H9 (cell line): ENCODE results near the gene ZHX3. TPM values are rescaled to one million over a fixed set of nuclear protein-coding genes. Genes with fewer than 3 reads are reported as not detected.

Experiments
- DNase-seq: peaks from one replicate; pipeline ENCODE4 v3.0.0-alpha.2; 2017
- H2AFZ ChIP-seq: one replicate; pipeline ENCODE4 v1.6.1; 2013; ENCODE audit warnings: mild to moderate bottlenecking, low read length, control low read depth, moderate library complexity
- H2AK5ac ChIP-seq: 2 replicates; pipeline ENCODE4 v1.6.1; 2013; ENCODE audit warnings: low read length, control low read depth, mixed read lengths; ENCODE audit not compliant: insufficient read length
- H2BK120ac ChIP-seq: one replicate; pipeline ENCODE4 v1.6.1; 2013; ENCODE audit warnings: low read depth, mild to moderate bottlenecking, low read length, control low read depth, inconsistent platforms; ENCODE audit not compliant: poor library complexity, severe bottlenecking
- H2BK12ac ChIP-seq: 2 replicates; pipeline ENCODE4 v1.6.1; 2013; ENCODE audit warnings: low read length, control low read depth, mixed read lengths, low read depth; ENCODE audit not compliant: insufficient read length
- H2BK15ac ChIP-seq: 2 replicates; pipeline ENCODE4 v1.6.1; 2013; ENCODE audit warnings: low read depth, low read length, control low read depth
- H2BK20ac ChIP-seq: one replicate; pipeline ENCODE4 v1.6.1; 2013; ENCODE audit warnings: low read depth, mild to moderate bottlenecking, low read length, control low read depth, inconsistent platforms; ENCODE audit not compliant: poor library complexity, severe bottlenecking
- H2BK5ac ChIP-seq: 2 replicates; pipeline ENCODE4 v1.6.1; 2013; ENCODE audit warnings: low read length, control low read depth, mixed read lengths; ENCODE audit not compliant: insufficient read length
- H3K14ac ChIP-seq: 2 replicates; pipeline ENCODE4 v1.6.1; 2013; ENCODE audit warnings: low read length, control low read depth; ENCODE audit not compliant: insufficient read depth
- H3K18ac ChIP-seq: 2 replicates; pipeline ENCODE4 v1.6.1; 2013; ENCODE audit warnings: low read depth, mild to moderate bottlenecking, mixed read lengths, low read length, control low read depth; ENCODE audit not compliant: insufficient read length
- H3K23ac ChIP-seq: 2 replicates; pipeline ENCODE4 v1.6.1; 2013; ENCODE audit warnings: low read length, control low read depth, mixed read lengths, low read depth; ENCODE audit not compliant: insufficient read length
- H3K23me2 ChIP-seq: 2 replicates; pipeline ENCODE4 v1.6.1; 2013; ENCODE audit warnings: low read depth, mild to moderate bottlenecking, mixed read lengths, low read length, control low read depth; ENCODE audit not compliant: insufficient read length, poor library complexity, severe bottlenecking
- H3K27ac ChIP-seq: 2 replicates; pipeline ENCODE4 v1.5.1; 2013; ENCODE audit warnings: low read length, control low read depth, mixed read lengths, low read depth; ENCODE audit not compliant: insufficient read length
- H3K27me3 ChIP-seq: 2 replicates; pipeline ENCODE4 v1.6.1; 2013; ENCODE audit warnings: low read length, control low read depth, inconsistent platforms; ENCODE audit not compliant: insufficient read depth
- H3K4ac ChIP-seq: 2 replicates; pipeline ENCODE4 v1.6.1; 2013; ENCODE audit warnings: low read depth, mild to moderate bottlenecking, control low read depth, inconsistent platforms, low read length, moderate library complexity
- H3K4me1 ChIP-seq: 2 replicates; pipeline ENCODE4 v1.6.1; 2013; ENCODE audit warnings: low read length, control low read depth, inconsistent platforms; ENCODE audit not compliant: insufficient read depth
- H3K4me2 ChIP-seq: 2 replicates; pipeline ENCODE4 v1.6.1; 2013; ENCODE audit warnings: low read length, control low read depth, mixed read lengths; ENCODE audit not compliant: insufficient read length, insufficient read depth
- H3K56ac ChIP-seq: 2 replicates; pipeline ENCODE4 v1.6.1; 2013; ENCODE audit warnings: low read depth, mild to moderate bottlenecking, mixed read lengths, low read length, control low read depth; ENCODE audit not compliant: insufficient read length
- H3K79me1 ChIP-seq: 2 replicates; pipeline ENCODE4 v1.6.1; 2013; ENCODE audit warnings: low read depth, mild to moderate bottlenecking, moderate library complexity, low read length, control low read depth, inconsistent platforms; ENCODE audit not compliant: insufficient read depth, poor library complexity, severe bottlenecking
- H3K79me2 ChIP-seq: 2 replicates; pipeline ENCODE4 v1.6.1; 2013; ENCODE audit warnings: low read length, control low read depth, inconsistent platforms; ENCODE audit not compliant: insufficient read depth
- H3K9ac ChIP-seq: 2 replicates; pipeline ENCODE4 v1.6.1; 2013; ENCODE audit warnings: low read length, control low read depth, mixed read lengths; ENCODE audit not compliant: insufficient read length; ENCODE audit errors: extremely low read depth
- H3K9me3 ChIP-seq: one replicate; pipeline ENCODE4 v1.6.1; 2013; ENCODE audit warnings: low read depth, low read length, inconsistent platforms; ENCODE audit not compliant: control insufficient read depth
- H3T11ph ChIP-seq: one replicate; pipeline ENCODE4 v1.6.1; 2013; ENCODE audit warnings: mild to moderate bottlenecking, low read length, control low read depth, inconsistent platforms
- H4K20me1 ChIP-seq: one replicate; pipeline ENCODE4 v1.6.1; 2013; ENCODE audit not compliant: control insufficient read depth, insufficient read length, insufficient read depth
- H4K5ac ChIP-seq: 2 replicates; pipeline ENCODE4 v1.6.1; 2013; ENCODE audit warnings: low read depth, mild to moderate bottlenecking, mixed read lengths, low read length, control low read depth; ENCODE audit not compliant: insufficient read length
- H4K8ac ChIP-seq: replicated peaks from 2 replicates; pipeline ENCODE4 v1.6.1; 2013; ENCODE audit warnings: low read length, control low read depth, mixed read lengths, low read depth; ENCODE audit not compliant: insufficient read length
- H4K91ac ChIP-seq: 2 replicates; pipeline ENCODE4 v1.6.1; 2013; ENCODE audit warnings: low read depth, mild to moderate bottlenecking, moderate library complexity, mixed read lengths, low read length, control low read depth; ENCODE audit not compliant: insufficient read length
- H3K27ac Mint-ChIP-seq, 3 experiments: 2 replicates in 2 of 3; 3 replicates in 1 of 3; pipeline ENCODE4 v1.8.0; 2020 to 2021; ENCODE audit warnings: mixed read lengths in 3 of 3, mild to moderate bottlenecking in 1 of 3, moderate library complexity in 1 of 3
- H3K27me3 Mint-ChIP-seq: 2 replicates; pipeline ENCODE4 v1.8.0; 2021; ENCODE audit warnings: low read depth, mild to moderate bottlenecking, moderate library complexity, mixed read lengths
- H3K36me3 Mint-ChIP-seq, 3 experiments: 2 replicates in 2 of 3; 3 replicates in 1 of 3; pipeline ENCODE4 v1.8.0; 2020 to 2021; ENCODE audit warnings: low read depth in 3 of 3, mixed read lengths in 3 of 3; ENCODE audit not compliant: insufficient read depth in 1 of 3
- H3K4me1 Mint-ChIP-seq, 2 experiments: 2 replicates each; pipeline ENCODE4 v1.8.0; 2020; ENCODE audit warnings: mixed read lengths in 2 of 2
- H3K4me3 Mint-ChIP-seq, 2 experiments: 2 replicates in 1 of 2; 3 replicates in 1 of 2; pipeline ENCODE4 v1.8.0; 2020 to 2021; ENCODE audit warnings: mild to moderate bottlenecking in 2 of 2, mixed read lengths in 2 of 2, moderate library complexity in 1 of 2
- H3K9me3 Mint-ChIP-seq, 2 experiments: 2 replicates in 1 of 2; 3 replicates in 1 of 2; pipeline ENCODE4 v1.8.0; 2020; ENCODE audit warnings: mild to moderate bottlenecking in 2 of 2, mixed read lengths in 2 of 2, moderate library complexity in 1 of 2
- WGBS: extraction: QIAGEN DNeasy Blood & Tissue Kit; methylation state at CpG from one replicate; pipeline ENCODE4 v1.1.7; 2013; ENCODE audit warnings: missing lambda C conversion rate, low lambda C conversion rate, mixed read lengths; ENCODE audit not compliant: insufficient read length; ENCODE audit errors: extremely low coverage; 5-methylcytosine and 5-hydroxymethylcytosine counted together
- total RNA-seq: library from RNA; stranded (reverse); gene quantifications from 2 replicates; pipeline ENCODE4 v1.2.1, GENCODE V29; 2021
- TF ChIP-seq, protein P1 (sequence below): fragments of 200-600 bp; sonication (generic); conservative IDR thresholded peaks from 3 replicates; pipeline ENCODE4 v1.8.0; 2021; ENCODE audit warnings: antibody characterized with exemption, mild to moderate bottlenecking

The ZHX3 gene
- total RNA-seq, 1 experiment from 2014 or later = 4.4 TPM

DNA sequence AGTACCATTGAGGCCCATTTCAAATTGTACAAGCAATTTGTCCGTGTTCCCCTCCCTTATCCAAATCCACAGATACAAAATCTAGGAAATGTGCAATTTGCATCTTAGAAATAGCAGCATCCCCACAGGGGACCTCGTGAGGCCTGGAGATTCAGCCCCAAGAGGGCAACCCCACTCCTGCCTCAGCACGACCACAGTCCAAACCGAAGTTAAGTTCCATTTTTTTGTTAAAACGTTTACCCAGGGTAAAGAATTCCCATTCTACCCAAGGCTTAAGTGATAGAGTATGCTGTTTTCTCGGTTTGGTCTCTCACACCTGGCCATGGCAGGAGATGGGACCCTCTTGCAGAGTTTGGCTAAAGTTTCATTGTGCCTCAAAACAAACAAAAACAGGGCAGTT lies 139.0 kb downstream of the ZHX3 start:
- no peak overlapping the region for H3K4ac ChIP-seq
- no peaks in the 10 kb centered on the region for H3K27me3 ChIP-seq
- H3K79me1 ChIP-seq = no peaks in the 10 kb centered on the region
- Mint-ChIP-seq H3K36me3 (peaks cover 21 to 49% (median 34%) of the 10 kb centered on the region in 3 experiments; a peak in 6 of 7 replicates), H3K27ac (peak overlapping the region in 1 of 3 experiments; percentile 95; a peak in 2 of 7 replicates), H3K4me1 (peaks cover 22 to 34% of the 10 kb centered on the region in 2 experiments), H3K9me3 (no peaks in the 10 kb centered on the region), H3K4me3 (no peak overlapping the region), H3K27me3 (no peaks in the 10 kb centered on the region)
- H3K9me3 ChIP-seq = no peaks in the 10 kb centered on the region
- no peak overlapping the region for H3K14ac ChIP-seq
- no peak overlapping the region for H3K27ac ChIP-seq
- H3K9ac ChIP-seq = no peak overlapping the region
- H3K4me1 ChIP-seq = peaks cover 3% of the 10 kb centered on the region; the same call in 1 of the 2 replicates
- no peak overlapping the region for H2BK12ac ChIP-seq
- no peaks in the 10 kb centered on the region for H3K79me2 ChIP-seq
- no peak overlapping the region for H2AFZ ChIP-seq
- H2BK120ac ChIP-seq = no peak overlapping the region
- H3K23ac ChIP-seq = no peak overlapping the region
- H3K23me2 ChIP-seq = no peaks in the 10 kb centered on the region
- H2BK15ac ChIP-seq = no peak overlapping the region
- H4K8ac ChIP-seq = no peak overlapping the region
- H2BK5ac ChIP-seq = no peak overlapping the region
- no peak overlapping the region for H2BK20ac ChIP-seq
- H4K91ac ChIP-seq = no peak overlapping the region
- no peak overlapping the region for H3K18ac ChIP-seq
- no peak overlapping the region for H4K5ac ChIP-seq
- H3T11ph ChIP-seq = no peak overlapping the region
- DNase-seq = no peak
- TF ChIP-seq, protein P1, sequence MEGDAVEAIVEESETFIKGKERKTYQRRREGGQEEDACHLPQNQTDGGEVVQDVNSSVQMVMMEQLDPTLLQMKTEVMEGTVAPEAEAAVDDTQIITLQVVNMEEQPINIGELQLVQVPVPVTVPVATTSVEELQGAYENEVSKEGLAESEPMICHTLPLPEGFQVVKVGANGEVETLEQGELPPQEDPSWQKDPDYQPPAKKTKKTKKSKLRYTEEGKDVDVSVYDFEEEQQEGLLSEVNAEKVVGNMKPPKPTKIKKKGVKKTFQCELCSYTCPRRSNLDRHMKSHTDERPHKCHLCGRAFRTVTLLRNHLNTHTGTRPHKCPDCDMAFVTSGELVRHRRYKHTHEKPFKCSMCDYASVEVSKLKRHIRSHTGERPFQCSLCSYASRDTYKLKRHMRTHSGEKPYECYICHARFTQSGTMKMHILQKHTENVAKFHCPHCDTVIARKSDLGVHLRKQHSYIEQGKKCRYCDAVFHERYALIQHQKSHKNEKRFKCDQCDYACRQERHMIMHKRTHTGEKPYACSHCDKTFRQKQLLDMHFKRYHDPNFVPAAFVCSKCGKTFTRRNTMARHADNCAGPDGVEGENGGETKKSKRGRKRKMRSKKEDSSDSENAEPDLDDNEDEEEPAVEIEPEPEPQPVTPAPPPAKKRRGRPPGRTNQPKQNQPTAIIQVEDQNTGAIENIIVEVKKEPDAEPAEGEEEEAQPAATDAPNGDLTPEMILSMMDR = no peak
- no peak overlapping the region for H3K4me2 ChIP-seq
- H4K20me1 ChIP-seq = no peaks in the 10 kb centered on the region
- no CpG with 5 or more reads among the region's 6 CpGs for WGBS
- H2AK5ac ChIP-seq = no peak overlapping the region
- H3K56ac ChIP-seq = no peak overlapping the region
